T-helper 17 cell (primary cell): ENCODE results near the gene TMOD3. TPM values are rescaled to one million over a fixed set of nuclear protein-coding genes. Genes with fewer than 3 reads are reported as not detected.

Source experiments
- ATAC-seq: fragments of 150-1000 bp; cut with Tn5 transposase; 2 replicates; pipeline ENCODE4 v1.10.0; 2021; ENCODE audit warnings: mild to moderate bottlenecking, moderate library complexity
- DNase-seq, 3 donors: peaks; one replicate each; pipeline versions ENCODE4 v3.0.0 to v3.0.0-alpha.2; 2020 to 2021
- H3K9me3 ChIP-seq: one replicate; pipeline ENCODE4 v1.7.0; 2013; ENCODE audit warnings: low read length, mild to moderate bottlenecking; ENCODE audit not compliant: control insufficient read depth, poor library complexity, severe bottlenecking
- H3K27ac Mint-ChIP-seq: one replicate; pipeline ENCODE4 v1.8.0; 2022; ENCODE audit warnings: mild to moderate bottlenecking, moderate library complexity, mixed read lengths
- H3K27me3 Mint-ChIP-seq: one replicate; pipeline ENCODE4 v1.8.0; 2022; ENCODE audit warnings: mixed read lengths
- H3K36me3 Mint-ChIP-seq: one replicate; pipeline ENCODE4 v1.8.0; 2022; ENCODE audit warnings: low read depth, mixed read lengths
- H3K4me1 Mint-ChIP-seq: one replicate; pipeline ENCODE4 v1.8.0; 2022; ENCODE audit warnings: mild to moderate bottlenecking, mixed read lengths
- H3K4me3 Mint-ChIP-seq: one replicate; pipeline ENCODE4 v1.8.0; 2022; ENCODE audit warnings: mild to moderate bottlenecking, moderate library complexity, mixed read lengths
- total RNA-seq, 4 donors: library from RNA in 2 of 4; stranded (reverse) in 2 of 4; gene quantifications; one replicate each; pipeline ENCODE4 v1.2.3 and lab custom pipeline; 2022 to 2026

TMOD3 gene
- total RNA-seq, 2 donors from 2014 or later = 48.1 to 58.1 TPM

GRCh38 chr15:51840692-51841091, 11.2 kb downstream of the TMOD3 start:
- H3K27ac Mint-ChIP-seq = peak overlapping the region; percentile 16
- ATAC-seq (no peak), DNase-seq (no peak)
- no peak overlapping the region for H3K4me3 Mint-ChIP-seq
- peaks cover 64% of the 10 kb centered on the region for H3K4me1 Mint-ChIP-seq
- no peaks in the 10 kb centered on the region for H3K9me3 ChIP-seq
- no peaks in the 10 kb centered on the region for H3K36me3 Mint-ChIP-seq
- H3K27me3 Mint-ChIP-seq = no peaks in the 10 kb centered on the region

- H3K4me1 Mint-ChIP-seq = peaks cover 63% of the 10 kb centered on the region
- H3K4me3 Mint-ChIP-seq = no peak overlapping the region
- DNase-seq = no peak
- H3K27ac Mint-ChIP-seq = peak overlapping the region; percentile 16
- H3K9me3 ChIP-seq = no peaks in the 10 kb centered on the region
- no peak for ATAC-seq
- H3K36me3 Mint-ChIP-seq = no peaks in the 10 kb centered on the region
- H3K27me3 Mint-ChIP-seq = no peaks in the 10 kb centered on the region
Measured at GRCh38 chr15:51841406-51842040, 12.1 kb downstream of the TMOD3 start.

- DNase-seq = no peak
- H3K4me3 Mint-ChIP-seq = peak overlapping the region; percentile 25
- H3K36me3 Mint-ChIP-seq = no peaks in the 10 kb centered on the region
- no peaks in the 10 kb centered on the region for H3K27me3 Mint-ChIP-seq
- peaks cover 64% of the 10 kb centered on the region for H3K4me1 Mint-ChIP-seq
- ATAC-seq = no peak
- H3K27ac Mint-ChIP-seq = peak overlapping the region; percentile 70
- H3K9me3 ChIP-seq = no peaks in the 10 kb centered on the region
Measured at GRCh38 chr15:51842265-51842664, 12.8 kb downstream of the TMOD3 start.

- Mint-ChIP-seq H3K4me1 (peaks cover 55% of the 10 kb centered on the region), H3K4me3 (no peak overlapping the region), H3K36me3 (no peaks in the 10 kb centered on the region), H3K27me3 (no peaks in the 10 kb centered on the region), H3K27ac (peak overlapping the region; percentile 70)
- DNase-seq (no peak), ATAC-seq (no peak)
- no peaks in the 10 kb centered on the region for H3K9me3 ChIP-seq
Measured at GRCh38 chr15:51842852-51843737, 13.6 kb downstream of the TMOD3 start.

- peaks cover 53% of the 10 kb centered on the region for H3K4me1 Mint-ChIP-seq
- no peak for ATAC-seq
- no peaks in the 10 kb centered on the region for H3K9me3 ChIP-seq
- H3K27me3 Mint-ChIP-seq = no peaks in the 10 kb centered on the region
- DNase-seq = no peak
- H3K4me3 Mint-ChIP-seq = peak overlapping the region; percentile 50
- H3K36me3 Mint-ChIP-seq = no peaks in the 10 kb centered on the region
- peak overlapping the region; percentile 41 for H3K27ac Mint-ChIP-seq
Measured at GRCh38 chr15:51844747-51845426, 15.4 kb downstream of the TMOD3 start.

GRCh38 chr15:51846066-51846462, 16.6 kb downstream of the TMOD3 start:
- Mint-ChIP-seq H3K36me3 (no peaks in the 10 kb centered on the region), H3K27me3 (no peaks in the 10 kb centered on the region), H3K4me1 (peaks cover 57% of the 10 kb centered on the region), H3K27ac (peak overlapping the region; percentile 41), H3K4me3 (no peak overlapping the region)
- no peak for DNase-seq
- ATAC-seq = no peak
- no peaks in the 10 kb centered on the region for H3K9me3 ChIP-seq

- ATAC-seq = peak; percentile 63
- peaks cover 56% of the 10 kb centered on the region for H3K4me1 Mint-ChIP-seq
- H3K27me3 Mint-ChIP-seq = no peaks in the 10 kb centered on the region
- no peaks in the 10 kb centered on the region for H3K36me3 Mint-ChIP-seq
- no peak overlapping the region for H3K4me3 Mint-ChIP-seq
- H3K9me3 ChIP-seq = no peaks in the 10 kb centered on the region
- H3K27ac Mint-ChIP-seq = peak overlapping the region; percentile 19
- no peak for DNase-seq
Measured at GRCh38 chr15:51846463-51847230, 17.2 kb downstream of the TMOD3 start.

- ATAC-seq = no peak
- DNase-seq = no peak
- no peaks in the 10 kb centered on the region for H3K9me3 ChIP-seq
- H3K4me3 Mint-ChIP-seq = no peak overlapping the region
- peaks cover 57% of the 10 kb centered on the region for H3K4me1 Mint-ChIP-seq
- no peaks in the 10 kb centered on the region for H3K27me3 Mint-ChIP-seq
- no peaks in the 10 kb centered on the region for H3K36me3 Mint-ChIP-seq
- H3K27ac Mint-ChIP-seq = no peak overlapping the region
Measured at GRCh38 chr15:51848811-51849210, 19.4 kb downstream of the TMOD3 start.

GRCh38 chr15:51849860-51850259, 20.4 kb downstream of the TMOD3 start:
- DNase-seq (no peak), ATAC-seq (no peak)
- H3K27me3 Mint-ChIP-seq = no peaks in the 10 kb centered on the region
- no peaks in the 10 kb centered on the region for H3K9me3 ChIP-seq
- H3K4me1 Mint-ChIP-seq = peaks cover 60% of the 10 kb centered on the region
- H3K4me3 Mint-ChIP-seq = no peak overlapping the region
- peak overlapping the region; percentile 46 for H3K27ac Mint-ChIP-seq
- no peaks in the 10 kb centered on the region for H3K36me3 Mint-ChIP-seq

GRCh38 chr15:51853998-51854397, 24.5 kb downstream of the TMOD3 start:
- Mint-ChIP-seq H3K4me1 (peaks cover 55% of the 10 kb centered on the region), H3K36me3 (no peaks in the 10 kb centered on the region), H3K27me3 (no peaks in the 10 kb centered on the region), H3K4me3 (no peak overlapping the region), H3K27ac (peak overlapping the region; percentile 78)
- ATAC-seq (no peak), DNase-seq (no peak)
- H3K9me3 ChIP-seq = no peaks in the 10 kb centered on the region

- H3K4me3 Mint-ChIP-seq = no peak overlapping the region
- H3K27ac Mint-ChIP-seq = peak overlapping the region; percentile 78
- ATAC-seq (no peak), DNase-seq (no peak)
- no peaks in the 10 kb centered on the region for H3K27me3 Mint-ChIP-seq
- H3K36me3 Mint-ChIP-seq = no peaks in the 10 kb centered on the region
- H3K9me3 ChIP-seq = no peaks in the 10 kb centered on the region
- H3K4me1 Mint-ChIP-seq = peaks cover 42% of the 10 kb centered on the region
Measured at GRCh38 chr15:51855612-51856011, 26.2 kb downstream of the TMOD3 start.

GRCh38 chr15:51856714-51857380, 27.4 kb downstream of the TMOD3 start:
- no peaks in the 10 kb centered on the region for H3K9me3 ChIP-seq
- H3K27me3 Mint-ChIP-seq = no peaks in the 10 kb centered on the region
- H3K27ac Mint-ChIP-seq = peak overlapping the region; percentile 78
- ATAC-seq = no peak
- no peaks in the 10 kb centered on the region for H3K36me3 Mint-ChIP-seq
- H3K4me1 Mint-ChIP-seq = peaks cover 42% of the 10 kb centered on the region
- DNase-seq = no peak
- H3K4me3 Mint-ChIP-seq = no peak overlapping the region
